ENCODE measurements around the gene RC3H2. TPM values are rescaled to one million over a fixed set of nuclear protein-coding genes. Genes with fewer than 3 reads are reported as not detected.

RC3H2 gene
- total RNA-seq, 4 donors from 2014 or later, result 24.2 to 30.9 (median 27.1) TPM

- TF ChIP-seq CTCF (IDR thresholded peaks at IDR 0.05) (no peak), POLR2A (IDR thresholded peaks at IDR 0.05) (no peak)
- WGBS, 2 donors, result 76 to 88% methylated on average over 1 of the region's 1 CpG
- intact Hi-C loops (cut with DNase I; ENCODE audit: low total_unique reads), result no loop called here
- no peak overlapping the region for H3K4me3 ChIP-seq (ENCODE audit: low read depth, poor library complexity, severe bottlenecking)
- no peak for DNase-seq (ENCODE audit: low spot score in 2 of 2)
Observed at GRCh38 chr9:122929796-122930354, 24.7 kb upstream of the RC3H2 start.

- no peak for DNase-seq (ENCODE audit: low spot score in 2 of 2)
- WGBS, 2 donors, result 94 to 95% methylated on average over 3 of the region's 3 CpGs
- intact Hi-C loops (cut with DNase I; ENCODE audit: low total_unique reads), result no loop called here
- TF ChIP-seq CTCF (IDR thresholded peaks at IDR 0.05) (no peak), POLR2A (IDR thresholded peaks at IDR 0.05) (no peak)
- H3K4me3 ChIP-seq (ENCODE audit: low read depth, poor library complexity, severe bottlenecking), result no peak overlapping the region
Observed at GRCh38 chr9:122923947-122924346, 18.8 kb upstream of the RC3H2 start.

GRCh38 chr9:122922713-122923112 is 17.6 kb upstream of the RC3H2 start:
- no peak overlapping the region for H3K4me3 ChIP-seq (ENCODE audit: low read depth, poor library complexity, severe bottlenecking)
- no peak for TF ChIP-seq CTCF (IDR thresholded peaks at IDR 0.05)
- no peak for TF ChIP-seq POLR2A (IDR thresholded peaks at IDR 0.05)
- DNase-seq (ENCODE audit: low spot score in 2 of 2), result no peak
- intact Hi-C loops (cut with DNase I; ENCODE audit: low total_unique reads), result no loop called here
- WGBS, 2 donors, result 89 to 94% methylated on average over 8 of the region's 8 CpGs

- intact Hi-C loops (cut with DNase I; ENCODE audit: low total_unique reads), result no loop called here
- no peak overlapping the region for H3K4me3 ChIP-seq (ENCODE audit: low read depth, poor library complexity, severe bottlenecking)
- DNase-seq (ENCODE audit: low spot score in 2 of 2), result no peak
- TF ChIP-seq POLR2A (IDR thresholded peaks at IDR 0.05) (no peak), CTCF (IDR thresholded peaks at IDR 0.05) (no peak)
- 84 to 88% methylated on average over 2 of the region's 2 CpGs for WGBS, 2 donors
Observed at GRCh38 chr9:122918310-122918709, 13.2 kb upstream of the RC3H2 start.

- WGBS, 2 donors, result 1% methylated on average over 35 of the region's 35 CpGs
- intact Hi-C loops (cut with DNase I; ENCODE audit: low total_unique reads), result no loop called here
Observed at GRCh38 chr9:122912964-122913673, 8.0 kb upstream of the RC3H2 start, which contains the start of gene ZBTB6. Gene ZBTB6 (minus strand): TSS chr9:122913323. CDS start chr9:122912072, 1,251 bp downstream.

More at GRCh38 chr9:122912964-122913673, 8.0 kb upstream of the RC3H2 start, which contains the start of gene ZBTB6:
- H3K4me3 ChIP-seq (ENCODE audit: low read depth, poor library complexity, severe bottlenecking), result peak within 1 kb of the TSS; percentile 64
- DNase-seq (ENCODE audit: low spot score in 2 of 2), result peak; percentile 75 to 93
- TF ChIP-seq POLR2A (IDR thresholded peaks at IDR 0.05) (no peak), CTCF (IDR thresholded peaks at IDR 0.05) (no peak)

Measured in lower leg skin (tissue), 4 donors.